K562 (cell line): ENCODE measurements around the gene C1orf167. TPM values are rescaled to one million over a fixed set of nuclear protein-coding genes. Genes with fewer than 3 reads are reported as not detected.

ENCODE experiments used
- BRCA1 ChIP-seq, 2 experiments: fragments of 450-650 bp in 1 of 2; sonication (generic) in 1 of 2; formaldehyde crosslinking in 1 of 2; IDR thresholded peaks; 2 replicates each; pipeline versions ENCODE4 v1.5.0 to v1.6.1; 2017 to 2020; ENCODE audit warnings: mild to moderate bottlenecking in 1 of 2, missing genetic modification reagents in 1 of 2
- ESRRA ChIP-seq: fragments of 450-650 bp; IDR thresholded peaks from 2 replicates; pipeline ENCODE4 v1.6.1; 2014; ENCODE audit warnings: low read depth, mild to moderate bottlenecking, moderate library complexity, borderline replicate concordance
- EWSR1 ChIP-seq: fragments of 450-650 bp; IDR thresholded peaks from 2 replicates; pipeline ENCODE4 v1.6.1; 2018; ENCODE audit warnings: borderline replicate concordance, mild to moderate bottlenecking, low read depth, moderate library complexity; ENCODE audit not compliant: partially characterized antibody
- EZH2 ChIP-seq: IDR thresholded peaks from 2 replicates; pipeline ENCODE4 v1.6.1; 2012; ENCODE audit warnings: low read depth, mild to moderate bottlenecking, inconsistent platforms, low read length, borderline replicate concordance
- HMGN3 ChIP-seq: IDR thresholded peaks from 2 replicates; pipeline ENCODE4 v1.6.1; 2011; ENCODE audit warnings: borderline replicate concordance, low read depth, mild to moderate bottlenecking, mixed read lengths, low read length; ENCODE audit not compliant: insufficient read length; ENCODE audit errors: extremely low read depth
- ILK ChIP-seq: fragments of 450-650 bp; IDR thresholded peaks from 2 replicates; pipeline ENCODE4 v1.6.1; 2016; ENCODE audit warnings: missing genetic modification characterization, low read depth, mild to moderate bottlenecking, missing compliant biosample characterization, moderate library complexity, borderline replicate concordance
- KDM2B ChIP-seq: fragments of 250-450 bp; sonication (Bioruptor Pico); IDR thresholded peaks from 2 replicates; pipeline ENCODE4 v1.8.0; 2021; ENCODE audit warnings: mild to moderate bottlenecking, moderate library complexity
- MTA2 ChIP-seq: fragments of 450-650 bp; IDR thresholded peaks from 2 replicates; pipeline ENCODE4 v1.6.1; 2016; ENCODE audit warnings: low read depth
- OTX1 ChIP-seq: fragments of 450-650 bp; formaldehyde crosslinking; IDR thresholded peaks from 2 replicates; pipeline ENCODE4 v1.4.0; 2022; ENCODE audit warnings: mild to moderate bottlenecking
- PHF20 ChIP-seq: fragments of 450-650 bp; IDR thresholded peaks from 2 replicates; pipeline ENCODE4 v1.6.1; 2018; ENCODE audit not compliant: partially characterized antibody
- PPARD ChIP-seq: fragments of 250-450 bp; sonication (Bioruptor Pico); IDR thresholded peaks from 2 replicates; pipeline ENCODE4 v1.8.0; 2022; ENCODE audit warnings: inconsistent platforms, mild to moderate bottlenecking, moderate library complexity
- RBFOX2 ChIP-seq: fragments of 200-400 bp; formaldehyde crosslinking; IDR thresholded peaks from 2 replicates; pipeline ENCODE4 v1.6.1; 2017; ENCODE audit warnings: low read depth, mild to moderate bottlenecking, low read length, moderate library complexity
- RFX5 ChIP-seq: IDR thresholded peaks from 2 replicates; pipeline ENCODE4 v1.6.1; 2011; ENCODE audit warnings: low read depth, mild to moderate bottlenecking, improper control_type of control experiment, low read length
- SIN3A ChIP-seq, 2 experiments: fragments of 150-350 bp in 1 of 2; IDR thresholded peaks; 2 replicates each; pipeline ENCODE4 v1.6.1; 2011 to 2016; ENCODE audit warnings: borderline replicate concordance in 2 of 2, low read depth in 2 of 2, low read length in 2 of 2, mild to moderate bottlenecking in 2 of 2, moderate library complexity in 2 of 2; ENCODE audit not compliant: control insufficient read depth in 1 of 2
- TAF1 ChIP-seq: IDR thresholded peaks from 2 replicates; pipeline ENCODE4 v1.6.1; 2011; ENCODE audit warnings: mild to moderate bottlenecking, low read length, moderate library complexity; ENCODE audit not compliant: insufficient read depth, control insufficient read depth, severe bottlenecking; ENCODE audit errors: extremely low read depth
- TCF7 ChIP-seq: sonication (generic); IDR thresholded peaks from 2 replicates; pipeline ENCODE4 v1.6.1; 2016; ENCODE audit warnings: antibody characterized with exemption, borderline replicate concordance
- TFAM ChIP-seq: fragments of 250-450 bp; sonication (Bioruptor Pico); conservative IDR thresholded peaks from 2 replicates; pipeline ENCODE4 v1.5.0; 2021; ENCODE audit warnings: mild to moderate bottlenecking, moderate library complexity
- ZBTB7A ChIP-seq: IDR thresholded peaks from 2 replicates; pipeline ENCODE4 v1.6.1; 2011; ENCODE audit warnings: low read depth, mild to moderate bottlenecking, low read length, moderate library complexity, borderline replicate concordance; ENCODE audit not compliant: control insufficient read depth
- ZNF707 ChIP-seq: fragments of 250-450 bp; sonication (Bioruptor Pico); conservative IDR thresholded peaks from 2 replicates; pipeline ENCODE4 v1.8.0; 2022; ENCODE audit warnings: inconsistent platforms, mild to moderate bottlenecking, moderate library complexity
- ZNF780A ChIP-seq: fragments of 250-450 bp; sonication (Bioruptor Pico); IDR thresholded peaks from 2 replicates; pipeline ENCODE4 v1.5.0; 2021; ENCODE audit warnings: mild to moderate bottlenecking
- polyA plus RNA-seq, 8 experiments: library from polyadenylated mRNA; depleted of rRNA in 4 of 8; stranded (reverse) in 5 of 8; unstranded in 3 of 8; fragments of >200 nt; fragmentation: Nextera tagmentation in 2 of 8; fragmentation: Illumina TruSeq in 1 of 8; extraction: Ambion mirVana in 2 of 8; extraction: Trizol in 1 of 8; gene quantifications; 2 replicates each; pipeline versions ENCODE4 v1.2.1 to v1.2.3, GENCODE V29; 2011 to 2014; ENCODE audit warnings: inconsistent platforms in 1 of 8, missing spikeins in 1 of 8
- total RNA-seq, 7 experiments: library from RNA; depleted of rRNA in 6 of 7; stranded (reverse); fragments of >200 nt in 6 of 7; fragmentation: Illumina TruSeq in 2 of 7; extraction: Trizol in 2 of 7; gene quantifications; 2 replicates each; pipeline versions ENCODE4 v1.2.1 to v1.2.3, GENCODE V29; 2011 to 2021; ENCODE audit warnings: low replicate concordance in 1 of 7
- TF ChIP-seq, protein P1 (sequence below): sonication (generic); formaldehyde crosslinking; IDR thresholded peaks from 2 replicates; pipeline ENCODE4 v1.8.1; 2023; ENCODE audit warnings: mild to moderate bottlenecking, missing genetic modification reagents
- TF ChIP-seq, protein P2 (sequence below): fragments of 250-450 bp; sonication (Bioruptor Pico); IDR thresholded peaks from 2 replicates; pipeline ENCODE4 v1.8.0; 2022; ENCODE audit warnings: moderate library complexity, mild to moderate bottlenecking, inconsistent platforms

Gene C1orf167
- total and polyA plus RNA-seq, 9 of the 15 experiments (the other 6 are each of a cell fraction or from before 2014, with no cell fraction given), result 0.22 to 0.86 (median 0.31) TPM; not detected in 2

DNA sequence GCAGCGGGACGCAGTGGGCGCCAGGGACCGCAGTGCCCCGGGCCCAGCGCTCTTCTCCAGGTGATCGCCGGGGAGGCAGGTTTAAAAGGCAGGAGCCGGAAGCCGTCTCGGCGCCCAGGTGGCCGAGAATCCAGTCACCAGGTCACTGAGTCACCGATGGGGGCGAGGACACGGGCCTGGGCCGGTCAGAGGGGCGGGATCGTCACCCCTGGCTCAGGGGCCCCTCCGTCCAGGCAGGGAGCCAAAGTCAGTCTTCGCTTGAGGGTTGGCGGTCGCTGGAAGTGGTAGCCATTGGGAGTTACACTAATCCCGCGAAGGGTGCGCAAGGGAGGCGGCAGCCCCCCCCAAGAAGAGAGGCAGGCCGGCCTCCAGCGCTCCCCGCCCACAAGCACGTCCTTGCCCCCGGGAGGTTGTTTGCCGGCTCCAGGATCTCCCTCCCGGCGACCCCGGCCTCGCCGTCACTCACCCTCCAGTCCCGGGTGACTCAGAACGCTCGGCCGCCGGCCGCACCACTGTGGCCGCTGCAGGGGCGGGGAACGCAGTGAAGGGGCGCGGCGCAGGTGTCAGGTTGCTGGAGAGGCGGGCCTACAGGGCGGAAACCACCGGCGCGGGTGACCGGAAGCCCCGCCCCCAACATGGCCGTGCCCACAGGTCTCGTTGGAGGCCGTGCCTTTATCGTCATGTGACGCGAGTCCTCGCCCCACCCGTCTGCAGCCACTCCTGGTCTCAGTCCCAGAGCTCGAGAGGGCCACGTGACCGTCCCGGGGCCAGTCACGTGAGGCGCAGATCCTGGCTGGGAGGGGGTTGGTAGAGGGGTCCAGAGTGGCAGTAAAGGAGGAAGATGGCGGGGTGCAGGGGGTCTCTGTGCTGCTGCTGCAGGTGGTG is 43.7 kb downstream of the C1orf167 start, which contains the start of the genes CLCN6 and MTHFR (continued):
- no peak for TF ChIP-seq BRCA1 (IDR thresholded peaks at IDR 0.05)
- no peak for TF ChIP-seq BRCA1 (CRISPR knock-in tag; IDR thresholded peaks at IDR 0.05)
- TF ChIP-seq, protein P1, sequence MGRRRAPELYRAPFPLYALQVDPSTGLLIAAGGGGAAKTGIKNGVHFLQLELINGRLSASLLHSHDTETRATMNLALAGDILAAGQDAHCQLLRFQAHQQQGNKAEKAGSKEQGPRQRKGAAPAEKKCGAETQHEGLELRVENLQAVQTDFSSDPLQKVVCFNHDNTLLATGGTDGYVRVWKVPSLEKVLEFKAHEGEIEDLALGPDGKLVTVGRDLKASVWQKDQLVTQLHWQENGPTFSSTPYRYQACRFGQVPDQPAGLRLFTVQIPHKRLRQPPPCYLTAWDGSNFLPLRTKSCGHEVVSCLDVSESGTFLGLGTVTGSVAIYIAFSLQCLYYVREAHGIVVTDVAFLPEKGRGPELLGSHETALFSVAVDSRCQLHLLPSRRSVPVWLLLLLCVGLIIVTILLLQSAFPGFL (CRISPR knock-in tag), result no peak
- TF ChIP-seq KDM2B (CRISPR knock-in tag), result no peak
- no peak for TF ChIP-seq ZNF707
- TF ChIP-seq, protein P2, sequence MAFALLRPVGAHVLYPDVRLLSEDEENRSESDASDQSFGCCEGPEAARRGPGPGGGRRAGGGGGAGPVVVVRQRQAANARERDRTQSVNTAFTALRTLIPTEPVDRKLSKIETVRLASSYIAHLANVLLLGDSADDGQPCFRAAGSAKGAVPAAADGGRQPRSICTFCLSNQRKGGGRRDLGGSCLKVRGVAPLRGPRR (CRISPR knock-in tag), result peak; percentile 49; the same call in 1 of the 2 replicates
- no peak for TF ChIP-seq RFX5
- TF ChIP-seq PHF20, result no peak
- TF ChIP-seq TAF1, result peak; percentile 94
- TF ChIP-seq HMGN3, result peak; percentile 96
- TF ChIP-seq SIN3A (IDR thresholded peaks at IDR 0.05; ENCODE audit: borderline replicate concordance in 2 of 2, control insufficient read depth in 1 of 2, low read depth in 2 of 2, low read length in 2 of 2), result peak in 1 of 2 experiments; percentile 80; a peak in 3 of 4 replicates
- TF ChIP-seq RBFOX2, result peak; percentile 99
- no peak; the same call in 1 of the 2 replicates for TF ChIP-seq MTA2
- no peak for TF ChIP-seq EWSR1
- TF ChIP-seq ZNF780A (CRISPR knock-in tag), result no peak
- no peak for TF ChIP-seq TFAM (CRISPR knock-in tag)
- TF ChIP-seq EZH2, result no peak
- 0 out of 2 replicates have a peak, but pooled peaks have one; percentile 32 for TF ChIP-seq PPARD
- no peak for TF ChIP-seq ILK (tag)
- peak; percentile 81; the same call in 1 of the 2 replicates for TF ChIP-seq TCF7
- peak; percentile 91 for TF ChIP-seq ESRRA
- TF ChIP-seq ZBTB7A, result peak; percentile 96
- peak; percentile 93 for TF ChIP-seq OTX1
